NCI-H774 (cell line): Measurements from ENCODE around the gene ABI3BP.

Experiments
- DNase-seq: peaks from one replicate; lab custom pipeline; 2025; lab: John Stamatoyannopoulos, UW

The ABI3BP gene

GRCh38 chr3:100720426-100720825 is 272.8 kb downstream of the ABI3BP start:
- DNase-seq, result no peak

GRCh38 chr3:100719136-100719535 is 274.1 kb downstream of the ABI3BP start:
- no peak for DNase-seq

- no peak for DNase-seq
Observed at GRCh38 chr3:100717637-100718487, 275.4 kb downstream of the ABI3BP start.

- no peak for DNase-seq
Observed at GRCh38 chr3:100717063-100717462, 276.2 kb downstream of the ABI3BP start.

GRCh38 chr3:100715176-100715575 is 278.0 kb downstream of the ABI3BP start:
- DNase-seq, result no peak

- DNase-seq, result no peak
Observed at GRCh38 chr3:100710261-100710968, 282.8 kb downstream of the ABI3BP start.

GRCh38 chr3:100709842-100710260 is 283.4 kb downstream of the ABI3BP start:
- peak; percentile 20 for DNase-seq

GRCh38 chr3:100708989-100709841 is 284.0 kb downstream of the ABI3BP start, which contains the start of gene TFG:
Gene TFG (plus strand): TSS chr3:100709494. CDS start chr3:100713686, 4,192 bp downstream.
- DNase-seq, result peak; percentile 99

- no peak for DNase-seq
Observed at GRCh38 chr3:100708644-100708988, 284.6 kb downstream of the ABI3BP start.

- DNase-seq, result no peak
Observed at GRCh38 chr3:100706365-100706764, 286.9 kb downstream of the ABI3BP start.

GRCh38 chr3:100703865-100704264 is 289.4 kb downstream of the ABI3BP start:
- DNase-seq, result no peak

- DNase-seq, result no peak
Observed at GRCh38 chr3:100702980-100703345, 290.3 kb downstream of the ABI3BP start.

GRCh38 chr3:100702082-100702979 is 290.9 kb downstream of the ABI3BP start:
- DNase-seq, result no peak

- DNase-seq, result no peak
Observed at GRCh38 chr3:100700708-100701107, 292.5 kb downstream of the ABI3BP start.
